Measurements from ENCODE around the gene E2F7.

DNA sequence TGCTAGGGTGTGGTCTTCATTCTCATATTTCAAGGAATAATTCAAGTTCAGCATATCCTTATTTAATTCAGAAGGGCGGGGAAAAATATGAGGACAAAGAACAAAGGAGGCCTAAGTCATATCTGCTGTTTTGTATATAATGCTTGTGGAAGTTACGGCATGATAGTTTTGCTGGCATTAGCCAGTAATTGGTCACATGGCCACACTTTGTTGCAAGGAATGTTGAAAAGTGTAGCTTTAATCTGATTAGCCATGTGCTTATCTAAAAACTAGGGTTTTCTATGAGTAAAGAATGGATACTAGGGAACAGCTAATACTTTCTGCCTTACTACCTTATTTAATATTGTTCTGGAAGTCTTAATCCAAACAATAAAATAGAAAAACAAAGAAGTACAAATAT lies 34.4 kb upstream of the E2F7 start:
- TF ChIP-seq POLR2AphosphoS5 (IDR thresholded peaks at IDR 0.05; ENCODE audit: borderline replicate concordance, low read depth, low read length), result no peak
- TF ChIP-seq EZH2 (IDR thresholded peaks at IDR 0.05), result no peak
- no peak for TF ChIP-seq FOXP2 (optimal IDR thresholded peaks at IDR 0.05; ENCODE audit: control extremely low read depth, extremely low read length, insufficient read depth)
